HepG2 (cell line): Measurements from ENCODE around the gene NTN5. TPM values are rescaled to one million over a fixed set of nuclear protein-coding genes. Genes with fewer than 3 reads are reported as not detected.
A peak's percentile ranks its signal among the peaks of the same experiment; 100 is the strongest.

Experiments used
- ELF1 ChIP-seq: sonication (generic); formaldehyde crosslinking; IDR thresholded peaks from 2 replicates; pipeline ENCODE4 v1.4.0; 2020; ENCODE audit warnings: missing genetic modification reagents
- ERF ChIP-seq: IDR thresholded peaks from 2 replicates; pipeline ENCODE4 v1.6.1; 2018; ENCODE audit warnings: missing biosample characterization, missing genetic modification reagents
- FOXA3 ChIP-seq: IDR thresholded peaks from 2 replicates; pipeline ENCODE4 v1.6.1; 2016; ENCODE audit warnings: missing genetic modification reagents, missing compliant biosample characterization
- KDM2A ChIP-seq: sonication (generic); formaldehyde crosslinking; IDR thresholded peaks from 2 replicates; pipeline ENCODE4 v1.4.0; 2020; ENCODE audit warnings: low read depth, missing genetic modification reagents, borderline replicate concordance
- KLF13 ChIP-seq: sonication (generic); formaldehyde crosslinking; IDR thresholded peaks from 2 replicates; pipeline ENCODE4 v1.4.0; 2020; ENCODE audit warnings: mild to moderate bottlenecking, missing genetic modification reagents
- MEIS1 ChIP-seq: sonication (generic); formaldehyde crosslinking; IDR thresholded peaks from 2 replicates; pipeline ENCODE4 v1.9.0; 2021; ENCODE audit warnings: mild to moderate bottlenecking, missing genetic modification reagents, moderate library complexity, borderline replicate concordance
- POLR2A ChIP-seq, 2 experiments: IDR thresholded peaks; 2 replicates each; pipeline ENCODE4 v1.6.1; 2011; ENCODE audit warnings: low read depth in 2 of 2, low read length in 2 of 2, mild to moderate bottlenecking in 1 of 2, moderate library complexity in 1 of 2; ENCODE audit not compliant: insufficient read depth in 1 of 2
- PPARG ChIP-seq: conservative IDR thresholded peaks from 2 replicates; pipeline ENCODE4 v1.6.1; 2016; ENCODE audit warnings: missing biosample characterization, missing genetic modification reagents
- SAP130 ChIP-seq: IDR thresholded peaks from 2 replicates; pipeline ENCODE4 v1.6.1; 2016; ENCODE audit warnings: low read depth
- ZNF224 ChIP-seq: sonication (generic); formaldehyde crosslinking; IDR thresholded peaks from 2 replicates; pipeline ENCODE4 v1.5.0; 2020; ENCODE audit warnings: mild to moderate bottlenecking, missing genetic modification reagents
- ZNF350 ChIP-seq: sonication (generic); formaldehyde crosslinking; IDR thresholded peaks from 2 replicates; pipeline ENCODE4 v1.4.0; 2020; ENCODE audit warnings: mild to moderate bottlenecking, low read depth, missing genetic modification reagents, borderline replicate concordance
- polyA plus RNA-seq, 8 experiments: library from polyadenylated mRNA; depleted of rRNA in 3 of 8; stranded (reverse) in 7 of 8; unstranded in 1 of 8; fragments of >200 nt; fragmentation: Illumina TruSeq in 4 of 8; extraction: Trizol in 4 of 8; gene quantifications; 2 replicates each; pipeline versions ENCODE4 v1.2.1 to v1.2.3, GENCODE V29; 2011 to 2016; ENCODE audit warnings: low read depth in 4 of 8, missing spikeins in 1 of 8, mixed read lengths in 1 of 8; ENCODE audit not compliant: insufficient read depth in 1 of 8
- total RNA-seq, 5 experiments: library from RNA; depleted of rRNA; stranded (reverse); fragments of >200 nt; fragmentation: Illumina TruSeq; extraction: Trizol; gene quantifications; 2 replicates each; pipeline ENCODE4 v1.2.3, GENCODE V29; 2016; ENCODE audit warnings: low read depth in 1 of 5
- TF ChIP-seq, protein P1 (sequence below): sonication (generic); formaldehyde crosslinking; IDR thresholded peaks from 2 replicates; pipeline ENCODE4 v1.5.1; 2020; ENCODE audit warnings: mild to moderate bottlenecking, missing genetic modification reagents, moderate library complexity
- TF ChIP-seq, protein P2 (sequence below): IDR thresholded peaks from 2 replicates; pipeline ENCODE4 v1.6.1; 2016; ENCODE audit warnings: mild to moderate bottlenecking

NTN5 gene
- total and polyA plus RNA-seq, 2 of the 13 experiments (the other 11 are each of a cell fraction or from before 2014, with no cell fraction given): 0.05 TPM; not detected in 1

DNA sequence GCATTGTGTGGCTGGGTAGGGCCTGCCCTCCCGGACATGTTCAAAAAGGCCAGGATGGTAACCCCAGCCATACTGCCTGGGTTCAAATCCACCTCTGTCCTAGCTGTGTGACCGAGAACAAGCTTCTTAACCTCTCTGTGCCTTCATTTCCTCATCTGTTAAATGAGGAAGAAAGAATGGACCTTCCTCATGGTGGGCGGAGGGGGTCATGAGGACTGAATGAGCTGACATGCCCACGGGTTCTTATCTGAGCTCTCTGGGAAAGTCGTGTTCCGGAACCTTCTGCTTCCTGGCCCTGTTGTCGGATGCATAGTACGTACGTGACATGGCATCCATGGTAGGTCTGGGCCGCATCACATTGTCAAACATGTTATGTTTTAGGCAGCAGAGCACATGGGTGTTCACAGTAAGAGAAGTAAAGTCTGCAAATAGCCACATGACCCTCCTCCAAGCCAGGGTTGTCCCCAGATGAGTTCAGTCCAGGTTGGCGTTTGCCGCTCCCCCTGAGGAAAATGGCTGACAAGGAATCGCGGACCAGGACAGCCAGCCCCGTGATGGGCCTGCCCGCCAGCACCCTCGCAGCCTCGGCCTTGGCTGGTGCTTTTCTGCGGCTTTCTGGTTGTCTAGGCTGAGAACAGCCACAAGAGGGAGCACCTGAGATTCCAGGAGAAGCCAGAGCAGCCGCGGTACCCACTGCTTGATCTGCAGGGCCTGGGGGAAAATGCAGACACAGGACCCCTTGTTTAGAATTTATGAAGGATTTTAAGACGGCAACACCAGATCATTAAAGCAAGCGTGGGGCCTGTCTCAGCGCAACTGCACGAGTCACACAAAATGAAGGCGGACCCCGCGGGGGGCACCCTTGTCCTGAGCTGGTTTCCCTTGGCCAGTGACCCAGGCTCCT is 2.4 kb upstream of the NTN5 start (continued):
- no peak for TF ChIP-seq PPARG
- TF ChIP-seq MEIS1 (CRISPR knock-in tag): 0 out of 2 replicates have a peak, but pooled peaks have one; percentile 25
- TF ChIP-seq FOXA3: 0 out of 2 replicates have a peak, but pooled peaks have one; percentile 18
- peak; percentile 84; the same call in 1 of the 2 replicates for TF ChIP-seq KDM2A
- no peak for TF ChIP-seq KLF13 (CRISPR knock-in tag)
- peak; percentile 26; the same call in 1 of the 2 replicates for TF ChIP-seq ERF (CRISPR knock-in tag)
- TF ChIP-seq, protein P1, sequence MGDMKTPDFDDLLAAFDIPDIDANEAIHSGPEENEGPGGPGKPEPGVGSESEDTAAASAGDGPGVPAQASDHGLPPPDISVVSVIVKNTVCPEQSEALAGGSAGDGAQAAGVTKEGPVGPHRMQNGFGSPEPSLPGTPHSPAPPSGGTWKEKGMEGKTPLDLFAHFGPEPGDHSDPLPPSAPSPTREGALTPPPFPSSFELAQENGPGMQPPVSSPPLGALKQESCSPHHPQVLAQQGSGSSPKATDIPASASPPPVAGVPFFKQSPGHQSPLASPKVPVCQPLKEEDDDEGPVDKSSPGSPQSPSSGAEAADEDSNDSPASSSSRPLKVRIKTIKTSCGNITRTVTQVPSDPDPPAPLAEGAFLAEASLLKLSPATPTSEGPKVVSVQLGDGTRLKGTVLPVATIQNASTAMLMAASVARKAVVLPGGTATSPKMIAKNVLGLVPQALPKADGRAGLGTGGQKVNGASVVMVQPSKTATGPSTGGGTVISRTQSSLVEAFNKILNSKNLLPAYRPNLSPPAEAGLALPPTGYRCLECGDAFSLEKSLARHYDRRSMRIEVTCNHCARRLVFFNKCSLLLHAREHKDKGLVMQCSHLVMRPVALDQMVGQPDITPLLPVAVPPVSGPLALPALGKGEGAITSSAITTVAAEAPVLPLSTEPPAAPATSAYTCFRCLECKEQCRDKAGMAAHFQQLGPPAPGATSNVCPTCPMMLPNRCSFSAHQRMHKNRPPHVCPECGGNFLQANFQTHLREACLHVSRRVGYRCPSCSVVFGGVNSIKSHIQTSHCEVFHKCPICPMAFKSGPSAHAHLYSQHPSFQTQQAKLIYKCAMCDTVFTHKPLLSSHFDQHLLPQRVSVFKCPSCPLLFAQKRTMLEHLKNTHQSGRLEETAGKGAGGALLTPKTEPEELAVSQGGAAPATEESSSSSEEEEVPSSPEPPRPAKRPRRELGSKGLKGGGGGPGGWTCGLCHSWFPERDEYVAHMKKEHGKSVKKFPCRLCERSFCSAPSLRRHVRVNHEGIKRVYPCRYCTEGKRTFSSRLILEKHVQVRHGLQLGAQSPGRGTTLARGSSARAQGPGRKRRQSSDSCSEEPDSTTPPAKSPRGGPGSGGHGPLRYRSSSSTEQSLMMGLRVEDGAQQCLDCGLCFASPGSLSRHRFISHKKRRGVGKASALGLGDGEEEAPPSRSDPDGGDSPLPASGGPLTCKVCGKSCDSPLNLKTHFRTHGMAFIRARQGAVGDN (CRISPR knock-in tag): peak; percentile 67
- TF ChIP-seq SAP130 (CRISPR knock-in tag): peak; percentile 39; the same call in 1 of the 2 replicates
- no peak for TF ChIP-seq POLR2A (IDR thresholded peaks at IDR 0.05; ENCODE audit: insufficient read depth in 1 of 2, low read depth in 2 of 2, low read length in 2 of 2)
- TF ChIP-seq, protein P2, sequence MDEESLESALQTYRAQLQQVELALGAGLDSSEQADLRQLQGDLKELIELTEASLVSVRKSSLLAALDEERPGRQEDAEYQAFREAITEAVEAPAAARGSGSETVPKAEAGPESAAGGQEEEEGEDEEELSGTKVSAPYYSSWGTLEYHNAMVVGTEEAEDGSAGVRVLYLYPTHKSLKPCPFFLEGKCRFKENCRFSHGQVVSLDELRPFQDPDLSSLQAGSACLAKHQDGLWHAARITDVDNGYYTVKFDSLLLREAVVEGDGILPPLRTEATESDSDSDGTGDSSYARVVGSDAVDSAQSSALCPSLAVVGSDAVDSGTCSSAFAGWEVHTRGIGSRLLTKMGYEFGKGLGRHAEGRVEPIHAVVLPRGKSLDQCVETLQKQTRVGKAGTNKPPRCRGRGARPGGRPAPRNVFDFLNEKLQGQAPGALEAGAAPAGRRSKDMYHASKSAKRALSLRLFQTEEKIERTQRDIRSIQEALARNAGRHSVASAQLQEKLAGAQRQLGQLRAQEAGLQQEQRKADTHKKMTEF (CRISPR knock-in tag): peak; percentile 44; the same call in 1 of the 2 replicates
- no peak for TF ChIP-seq ZNF224
- TF ChIP-seq ZNF350: 0 out of 2 replicates have a peak, but pooled peaks have one; percentile 26
- 0 out of 2 replicates have a peak, but pooled peaks have one; percentile 23 for TF ChIP-seq ELF1 (CRISPR knock-in tag)
